IMR-90 (cell line): ENCODE data around the gene ELANE. TPM values are rescaled to one million over a fixed set of nuclear protein-coding genes. Genes with fewer than 3 reads are reported as not detected.

ENCODE experiments used
- ATAC-seq: fragments of 200-7000 bp; cut with Tn5 transposase; 2 replicates; pipeline ENCODE4 v1.9.1; 2020; ENCODE audit warnings: low read depth, mild to moderate bottlenecking, moderate library complexity
- BruUV-seq: library from RNA; stranded (reverse); fragments of 400-500 nt; replicated peaks from 2 replicates; lab custom pipeline; 2021; lab: Mats Ljungman, UMichigan
- CTCF ChIA-PET: fragments of 300-600 bp; formaldehyde crosslinking; extraction: SDS; loops from one replicate; lab custom pipeline; 2021; ENCODE audit warnings: antibody characterized with exemption; lab: Yijun Ruan, JAX
- POLR2A ChIA-PET: fragments of 300-600 bp; sonication (Branson Sonifier 250); formaldehyde crosslinking; loops from one replicate; lab custom pipeline; 2022; ENCODE audit warnings: antibody characterized with exemption; ENCODE audit not compliant: unreplicated experiment; lab: Charles Lee
- DNase-seq: peaks from one replicate; pipeline ENCODE4 v3.0.0; 2013
- H2AFZ ChIP-seq: replicated peaks from 2 replicates; pipeline ENCODE3; 2013; ENCODE audit warnings: low read length, mild to moderate bottlenecking; ENCODE audit not compliant: poor library complexity
- H2AK5ac ChIP-seq: 2 replicates; pipeline ENCODE4 v1.6.1; 2013; ENCODE audit warnings: low read depth, low read length, inconsistent platforms
- H2AK9ac ChIP-seq: replicated peaks from 2 replicates; pipeline ENCODE3; 2013; ENCODE audit warnings: mild to moderate bottlenecking, low read depth, low read length, moderate library complexity; ENCODE audit not compliant: poor library complexity
- H2BK120ac ChIP-seq: 2 replicates; pipeline ENCODE4 v1.6.1; 2013; ENCODE audit warnings: low read depth, low read length, inconsistent platforms
- H2BK15ac ChIP-seq: 3 replicates; pipeline ENCODE4 v1.6.1; 2013; ENCODE audit warnings: low read depth, low read length, inconsistent platforms
- H2BK20ac ChIP-seq: 2 replicates; pipeline ENCODE4 v1.6.1; 2013; ENCODE audit warnings: low read depth, mild to moderate bottlenecking, inconsistent platforms, low read length, moderate library complexity
- H2BK5ac ChIP-seq: 2 replicates; pipeline ENCODE4 v1.6.1; 2013; ENCODE audit warnings: mild to moderate bottlenecking, low read depth, low read length, inconsistent platforms; ENCODE audit not compliant: poor library complexity, severe bottlenecking
- H3K14ac ChIP-seq: replicated peaks from 2 replicates; pipeline ENCODE4 v1.6.1; 2013; ENCODE audit warnings: low read depth, low read length, inconsistent platforms
- H3K18ac ChIP-seq: 2 replicates; pipeline ENCODE4 v1.6.1; 2013; ENCODE audit warnings: low read depth, low read length, control low read depth
- H3K23ac ChIP-seq: 2 replicates; pipeline ENCODE4 v1.6.1; 2013; ENCODE audit warnings: low read depth, low read length, inconsistent platforms
- H3K27ac ChIP-seq: 2 replicates; pipeline ENCODE4 v1.5.1; 2013; ENCODE audit warnings: mild to moderate bottlenecking, control low read depth, low read length; ENCODE audit not compliant: insufficient read depth
- H3K27me3 ChIP-seq: 2 replicates; pipeline ENCODE4 v1.6.1; 2013; ENCODE audit warnings: low read length; ENCODE audit not compliant: control insufficient read depth, insufficient read depth
- H3K36me3 ChIP-seq: 2 replicates; pipeline ENCODE4 v1.6.1; 2013; ENCODE audit warnings: low read length, mixed read lengths; ENCODE audit not compliant: control insufficient read depth, insufficient read depth
- H3K4ac ChIP-seq: 2 replicates; pipeline ENCODE4 v1.6.1; 2013; ENCODE audit warnings: low read depth, low read length, inconsistent platforms
- H3K4me1 ChIP-seq: 2 replicates; pipeline ENCODE4 v1.6.1; 2013; ENCODE audit warnings: low read length, mixed read lengths; ENCODE audit not compliant: control insufficient read depth, insufficient read depth
- H3K4me2 ChIP-seq: 2 replicates; pipeline ENCODE4 v1.6.1; 2013; ENCODE audit warnings: low read depth, mild to moderate bottlenecking, control low read depth, low read length, moderate library complexity
- H3K4me3 ChIP-seq: 2 replicates; pipeline ENCODE4 v1.5.1; 2013; ENCODE audit warnings: low read depth, mild to moderate bottlenecking, control low read depth, low read length, moderate library complexity; ENCODE audit not compliant: insufficient read depth
- H3K56ac ChIP-seq: 2 replicates; pipeline ENCODE4 v1.6.1; 2013; ENCODE audit warnings: low read length, inconsistent platforms; ENCODE audit not compliant: insufficient read depth; ENCODE audit errors: extremely low read depth
- H3K79me1 ChIP-seq, 2 experiments: 2 replicates each; pipeline ENCODE4 v1.6.1; 2013; ENCODE audit warnings: low read length in 2 of 2, inconsistent platforms in 1 of 2, low read depth in 1 of 2
- H3K9ac ChIP-seq: 2 replicates; pipeline ENCODE4 v1.6.1; 2013; ENCODE audit warnings: low read depth, low read length, control low read depth
- H3K9me1 ChIP-seq: 2 replicates; pipeline ENCODE4 v1.6.1; 2013; ENCODE audit warnings: low read length, inconsistent platforms; ENCODE audit not compliant: insufficient read depth
- H3K9me3 ChIP-seq: 2 replicates; pipeline ENCODE4 v1.6.1; 2013; ENCODE audit warnings: low read length; ENCODE audit not compliant: control insufficient read depth, insufficient read depth
- H4K20me1 ChIP-seq: 2 replicates; pipeline ENCODE4 v1.6.1; 2013; ENCODE audit warnings: low read length, inconsistent platforms; ENCODE audit not compliant: insufficient read depth
- H4K5ac ChIP-seq: 2 replicates; pipeline ENCODE4 v1.6.1; 2013; ENCODE audit warnings: mild to moderate bottlenecking, low read depth, low read length, control low read depth
- H4K8ac ChIP-seq, 2 experiments: 2 replicates each; pipeline ENCODE4 v1.6.1; 2013; ENCODE audit warnings: low read depth in 2 of 2, low read length in 2 of 2, control low read depth in 1 of 2, inconsistent platforms in 1 of 2
- H4K91ac ChIP-seq: 2 replicates; pipeline ENCODE4 v1.6.1; 2013; ENCODE audit warnings: low read depth, low read length, inconsistent platforms; ENCODE audit not compliant: insufficient read depth
- BHLHE40 ChIP-seq: fragments of 150-350 bp; IDR thresholded peaks from 2 replicates; pipeline ENCODE4 v1.6.1; 2016; ENCODE audit warnings: mild to moderate bottlenecking, low read depth, low read length
- CEBPB ChIP-seq: IDR thresholded peaks from 2 replicates; pipeline ENCODE4 v1.6.1; 2012; ENCODE audit warnings: low read depth, low read length, improper control_type of control experiment
- CHD1 ChIP-seq: IDR thresholded peaks from 2 replicates; pipeline ENCODE4 v1.6.1; 2012; ENCODE audit warnings: low read depth, low read length, improper control_type of control experiment
- CTCF ChIP-seq: conservative IDR thresholded peaks from 2 replicates; pipeline ENCODE4 v1.5.1; 2012; ENCODE audit warnings: mild to moderate bottlenecking, low read depth, low read length, improper control_type of control experiment
- ELK1 ChIP-seq: fragments of 150-350 bp; IDR thresholded peaks from 2 replicates; pipeline ENCODE4 v1.6.1; 2016; ENCODE audit warnings: low read depth, mild to moderate bottlenecking, low read length, moderate library complexity, borderline replicate concordance
- FOS ChIP-seq: fragments of 150-350 bp; IDR thresholded peaks from 2 replicates; pipeline ENCODE4 v1.6.1; 2016; ENCODE audit warnings: low read depth, low read length
- MAFK ChIP-seq: IDR thresholded peaks from 2 replicates; pipeline ENCODE4 v1.6.1; 2012; ENCODE audit warnings: low read depth, low read length, improper control_type of control experiment
- MAZ ChIP-seq: IDR thresholded peaks from 2 replicates; pipeline ENCODE4 v1.6.1; 2012; ENCODE audit warnings: low read depth, mild to moderate bottlenecking, low read length, improper control_type of control experiment, moderate library complexity, borderline replicate concordance
- MXI1 ChIP-seq: IDR thresholded peaks from 2 replicates; pipeline ENCODE4 v1.6.1; 2012; ENCODE audit warnings: low read depth, mild to moderate bottlenecking, low read length, moderate library complexity, borderline replicate concordance
- NFE2L2 ChIP-seq: fragments of 150-350 bp; IDR thresholded peaks from 2 replicates; pipeline ENCODE4 v1.6.1; 2016; ENCODE audit warnings: low read depth, mild to moderate bottlenecking, low read length
- POLR2A ChIP-seq: IDR thresholded peaks from 2 replicates; pipeline ENCODE4 v1.6.1; 2012; ENCODE audit warnings: mild to moderate bottlenecking, low read depth, low read length
- RAD21 ChIP-seq: IDR thresholded peaks from 2 replicates; pipeline ENCODE4 v1.6.1; 2012; ENCODE audit warnings: low read length, improper control_type of control experiment
- RCOR1 ChIP-seq: IDR thresholded peaks from 2 replicates; pipeline ENCODE4 v1.6.1; 2012; ENCODE audit warnings: mild to moderate bottlenecking, low read length, improper control_type of control experiment; ENCODE audit not compliant: insufficient replicate concordance
- RFX5 ChIP-seq: IDR thresholded peaks from 2 replicates; pipeline ENCODE4 v1.8.0; 2012; ENCODE audit warnings: low read depth, mild to moderate bottlenecking, low read length, moderate library complexity
- SMC3 ChIP-seq: fragments of 150-350 bp; IDR thresholded peaks from 2 replicates; pipeline ENCODE4 v1.6.1; 2016; ENCODE audit warnings: low read depth, mild to moderate bottlenecking, antibody characterized with exemption, low read length, moderate library complexity
- USF2 ChIP-seq: fragments of 150-350 bp; IDR thresholded peaks from 2 replicates; pipeline ENCODE4 v1.6.1; 2017; ENCODE audit warnings: mild to moderate bottlenecking, antibody characterized with exemption, low read length, low read depth
- WGBS, 2 experiments: methylation state at CpG; one replicate each; pipeline versions ENCODE4 v1.1.5 to v1.1.7; 2013; ENCODE audit warnings: missing lambda C conversion rate in 2 of 2; ENCODE audit not compliant: insufficient read length in 1 of 2; ENCODE audit errors: extremely low coverage in 2 of 2; 5-methylcytosine and 5-hydroxymethylcytosine counted together
- dilution Hi-C: fragments of 300-500 bp; cut with HindIII; formaldehyde crosslinking; loops from one replicate; pipeline ENCODE4 v1.14.3; 2018; ENCODE audit warnings: low sequenced_read_pairs; ENCODE audit not compliant: unreplicated experiment
- in situ Hi-C: fragments of 300-500 bp; cut with MboI; formaldehyde crosslinking; loops from 3 replicates; pipeline ENCODE4 v1.14.3; 2019; ENCODE audit warnings: low sequenced_read_pairs, inconsistent platforms, mixed read lengths
- intact Hi-C: fragments of 100-400 bp; cut with micrococcal nuclease; formaldehyde crosslinking; loops from 2 replicates; pipeline ENCODE4 v1.10.0; 2022
- polyA plus RNA-seq, 3 experiments: library from polyadenylated mRNA; depleted of rRNA; stranded (reverse); fragments of >200 nt; gene quantifications; 2 replicates each; pipeline ENCODE4 v1.2.3, GENCODE V29; 2012; ENCODE audit warnings: low replicate concordance in 1 of 3
- total RNA-seq: library from RNA; depleted of rRNA; stranded (reverse); fragments of >200 nt; gene quantifications from 2 replicates; pipeline ENCODE4 v1.2.3, GENCODE V29; 2012

Gene ELANE
- total and polyA plus RNA-seq, 2 of the 4 experiments (the other 2 are of a cell fraction): 0.27 TPM; not detected in 1

- Histone ChIP-seq H3K14ac (no peak overlapping the region), H3K36me3 (peaks cover 46% of the 10 kb centered on the region), H3K9me1 (peaks cover 2% of the 10 kb centered on the region; the same call in 1 of the 2 replicates), H3K18ac (no peak overlapping the region), H4K5ac (no peak overlapping the region), H3K4ac (no peak overlapping the region), H3K4me2 (no peak overlapping the region), H3K27ac (no peak overlapping the region), H2BK20ac (no peak overlapping the region), H2AFZ (peak overlapping the region; percentile 23), H2AK9ac (no peak overlapping the region), H2BK15ac (no peak overlapping the region), H4K8ac (no peak overlapping the region), H3K27me3 (no peaks in the 10 kb centered on the region), H3K9ac (no peak overlapping the region), H3K56ac (no peak overlapping the region), H3K4me1 (no peaks in the 10 kb centered on the region), H2AK5ac (no peak overlapping the region), H4K20me1 (peaks cover 6% of the 10 kb centered on the region), H3K23ac (no peak overlapping the region), H2BK120ac (no peak overlapping the region), H2BK5ac (no peak overlapping the region), H4K91ac (no peak overlapping the region), H3K79me1 (peaks cover 13 to 39% of the 10 kb centered on the region in 2 experiments; a peak in 3 of 4 replicates), H3K4me3 (no peak overlapping the region), H3K9me3 (no peaks in the 10 kb centered on the region)
- ATAC-seq (no peak), DNase-seq (no peak)
- WGBS, 2 experiments: 92% methylated on average over 24 of the region's 26 CpGs; no CpG with 5 or more reads in 1 of the 2 experiments
- dilution Hi-C loops (no loop called here), intact Hi-C loops (no loop called here), in situ Hi-C loops (no loop called here)
- BruUV-seq: no TSS peak
- no peak for TF ChIP-seq CTCF
- TF ChIP-seq RFX5: no peak
- no peak for TF ChIP-seq USF2
- no peak for TF ChIP-seq BHLHE40
- no peak for TF ChIP-seq NFE2L2
- no peak for TF ChIP-seq CHD1
- TF ChIP-seq RAD21: no peak
- no peak for TF ChIP-seq ELK1
- no peak for TF ChIP-seq MXI1
- TF ChIP-seq SMC3: no peak
- TF ChIP-seq CEBPB: no peak
- TF ChIP-seq MAZ: no peak
- no peak for TF ChIP-seq POLR2A
- TF ChIP-seq MAFK: no peak
- no peak for TF ChIP-seq FOS
- no peak for TF ChIP-seq RCOR1
- POLR2A ChIA-PET: no interaction called here
- CTCF ChIA-PET: no interaction called here
These were observed 37.7 kb downstream of the ELANE start for GRCh38 chr19:889662-890295.
